CD1c-positive myeloid dendritic cell (primary cell): ENCODE measurements around the gene CNTN1.

Experiments used
- DNase-seq: peaks from one replicate; pipeline ENCODE4 v3.0.0-alpha.2; 2016; ENCODE audit errors: extremely low spot score

The CNTN1 gene

DNA sequence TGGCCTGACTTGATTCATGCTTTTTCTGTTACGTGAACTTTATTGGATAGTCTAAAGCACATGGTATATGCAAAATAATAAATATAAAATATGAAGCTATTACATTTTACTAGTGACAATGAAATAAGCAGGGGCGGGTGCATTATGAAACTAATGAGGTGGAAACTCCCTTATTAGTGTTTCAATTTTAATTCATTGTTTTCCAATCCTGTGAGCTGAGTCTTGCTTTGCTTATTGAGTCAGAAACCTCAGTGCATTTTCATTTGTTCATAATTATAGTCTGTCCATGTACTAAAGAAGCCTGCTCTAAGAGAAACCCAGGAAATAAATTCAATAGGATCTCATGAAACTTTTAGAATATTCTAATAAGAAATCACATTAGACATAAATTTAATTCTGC, 78.5 kb downstream of the CNTN1 start:
- DNase-seq: no peak

DNA sequence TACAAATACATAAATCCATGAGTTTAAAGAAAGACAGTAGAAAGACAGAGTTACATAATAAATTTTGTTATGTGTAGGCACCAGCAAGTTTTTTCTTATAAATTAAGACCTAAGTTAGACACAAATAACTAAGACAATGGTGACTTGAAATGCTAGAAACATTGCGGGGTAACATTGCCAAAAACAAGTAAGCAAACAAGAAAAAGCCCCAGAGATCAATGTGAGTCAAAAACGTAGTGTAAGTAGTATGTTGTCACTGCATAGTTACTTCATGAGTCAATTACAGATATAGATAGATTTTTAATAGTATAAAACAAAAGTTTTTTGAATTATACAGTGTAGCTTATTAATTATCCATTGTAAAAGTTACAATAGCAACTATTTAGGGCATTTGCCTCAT, 83.4 kb downstream of the CNTN1 start:
- no peak for DNase-seq

DNA sequence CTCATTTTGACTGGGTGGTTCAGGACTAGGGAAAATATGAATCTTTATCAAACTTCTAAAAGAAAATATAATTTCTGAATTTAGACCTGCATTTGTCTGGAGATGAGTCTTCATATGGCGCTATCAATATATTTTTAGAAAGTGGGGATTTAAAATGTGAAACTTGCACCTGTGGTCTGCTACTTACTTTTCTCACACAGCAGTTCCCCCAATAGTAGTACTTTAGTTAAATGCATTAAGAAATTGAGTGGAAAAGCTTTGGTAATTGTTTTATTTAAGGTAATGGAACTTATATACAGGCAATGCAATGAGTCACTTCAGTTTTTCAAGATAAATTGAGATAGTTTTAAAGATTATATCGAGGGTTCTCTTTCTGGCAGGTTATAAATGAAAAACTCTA, 91.9 kb downstream of the CNTN1 start:
- no peak for DNase-seq

DNA sequence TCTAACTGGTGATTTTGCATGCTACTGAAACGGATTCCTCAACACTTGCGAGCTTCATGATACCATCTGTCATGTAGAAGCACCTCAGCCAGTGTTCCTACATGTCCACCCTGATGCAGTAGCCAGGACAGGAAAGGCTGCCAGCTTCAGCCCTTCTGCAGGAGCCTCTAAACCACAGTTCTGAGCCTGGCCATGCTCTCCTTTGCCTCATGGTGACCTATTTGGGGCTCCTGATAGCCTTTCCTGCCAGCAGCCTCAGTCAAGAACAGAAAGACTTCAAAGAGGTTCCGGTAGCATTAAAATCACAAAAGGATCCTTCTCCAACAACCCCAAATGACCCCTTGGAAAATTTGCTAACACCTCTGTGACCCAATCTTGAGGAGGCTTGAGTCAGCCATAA, 96.0 kb downstream of the CNTN1 start:
- DNase-seq: no peak

DNA sequence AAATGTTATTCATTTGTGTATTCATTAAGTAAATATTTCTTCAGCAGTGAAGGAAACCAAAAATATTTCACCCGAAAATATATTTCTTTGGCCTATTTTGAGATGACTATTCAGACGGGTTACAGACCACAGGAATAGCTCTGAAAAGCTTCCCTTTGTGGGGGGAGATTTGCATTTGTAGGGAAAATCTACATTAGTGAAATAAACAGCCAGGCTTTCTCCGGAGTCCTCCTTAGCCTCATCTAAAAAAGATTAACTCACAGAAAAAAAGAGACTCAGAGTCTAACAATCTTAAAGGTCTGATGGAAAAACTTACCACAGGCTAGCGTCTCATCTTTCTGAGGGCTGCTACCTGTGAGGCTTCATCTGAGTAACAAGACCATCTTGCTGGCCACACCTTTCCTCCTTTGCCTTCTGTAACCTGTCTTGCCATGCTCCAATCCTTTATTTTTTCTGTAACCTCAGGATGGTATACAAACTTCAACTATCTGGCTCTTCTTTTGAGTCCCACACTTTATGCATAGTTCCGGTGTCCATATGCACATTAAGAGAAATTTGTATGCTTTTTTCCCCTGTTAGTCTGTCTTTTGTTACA, 100.7 kb downstream of the CNTN1 start:
- DNase-seq: no peak

DNA sequence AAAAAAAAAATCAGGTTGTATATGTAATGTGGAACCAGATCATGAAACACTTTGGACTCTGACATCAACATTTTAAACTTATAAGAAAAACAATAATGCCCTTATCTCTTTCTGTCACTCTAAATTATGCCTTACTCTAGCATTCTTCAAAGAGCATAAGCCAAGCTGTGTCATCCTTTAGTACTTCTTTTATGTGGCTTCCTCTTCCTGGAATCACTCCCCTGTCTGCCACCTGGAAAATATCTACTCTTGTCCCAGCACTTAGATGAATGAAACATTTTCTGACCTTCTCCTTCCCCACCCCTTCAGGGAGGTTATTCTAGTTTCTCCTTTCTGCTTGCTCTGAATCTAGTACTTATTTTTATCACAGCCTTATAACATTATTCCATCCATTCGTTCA, 101.2 kb downstream of the CNTN1 start:
- no peak for DNase-seq

DNA sequence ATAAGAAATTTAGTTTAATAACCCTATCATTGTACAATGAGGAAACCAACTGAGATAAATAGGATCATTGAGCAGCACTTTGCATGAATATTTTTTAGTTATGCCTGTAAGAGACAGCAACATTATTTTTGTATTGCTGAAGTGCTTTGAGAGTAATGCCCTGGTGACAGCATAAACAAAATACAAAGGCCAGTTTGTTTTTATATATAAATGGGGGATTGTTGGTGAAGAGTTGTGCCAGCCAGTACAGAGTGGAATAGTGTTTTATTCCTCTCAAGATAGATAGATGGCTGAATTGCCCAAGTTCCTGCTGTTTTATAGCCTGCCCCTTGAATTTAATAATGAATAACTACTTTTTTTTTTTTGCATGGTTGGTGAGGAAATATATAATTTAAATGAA, 101.8 kb downstream of the CNTN1 start:
- DNase-seq: no peak

DNA sequence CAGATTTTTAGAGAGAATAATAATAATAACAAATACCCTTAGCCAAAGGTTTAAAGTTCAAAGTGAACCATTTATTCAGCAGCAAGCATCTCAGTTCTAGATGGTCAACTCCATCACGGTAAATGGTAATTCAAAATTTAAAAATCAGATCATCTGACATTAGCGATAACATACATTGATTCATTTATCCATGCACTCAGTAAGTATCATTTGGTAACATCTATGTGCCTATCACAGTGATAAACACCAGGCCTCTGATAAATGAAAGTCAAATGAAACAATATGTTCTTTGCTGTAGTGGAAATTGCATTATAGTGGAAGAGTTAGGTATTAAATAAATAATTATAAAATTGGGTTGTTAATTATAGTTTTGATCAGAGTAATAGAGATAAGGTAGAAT, 108.8 kb downstream of the CNTN1 start:
- no peak for DNase-seq

DNA sequence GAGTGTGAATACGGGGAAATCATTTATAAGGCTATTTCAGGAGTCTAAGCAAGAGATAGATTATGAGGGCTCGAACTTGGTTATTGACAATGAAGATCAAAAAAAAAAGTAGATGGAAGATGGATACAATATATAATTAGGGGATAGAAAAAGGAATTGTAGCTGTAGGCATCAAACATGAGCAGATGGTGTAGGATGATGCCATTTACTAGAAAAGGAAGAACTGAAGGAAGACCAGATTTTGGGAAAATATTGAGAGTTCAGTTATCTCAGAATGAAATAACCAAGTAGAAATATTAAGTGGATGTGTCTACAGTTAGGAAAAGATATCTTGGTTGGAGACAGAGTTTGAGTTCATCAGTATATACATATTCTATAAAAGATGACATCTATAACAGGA, 109.6 kb downstream of the CNTN1 start:
- DNase-seq: no peak

DNA sequence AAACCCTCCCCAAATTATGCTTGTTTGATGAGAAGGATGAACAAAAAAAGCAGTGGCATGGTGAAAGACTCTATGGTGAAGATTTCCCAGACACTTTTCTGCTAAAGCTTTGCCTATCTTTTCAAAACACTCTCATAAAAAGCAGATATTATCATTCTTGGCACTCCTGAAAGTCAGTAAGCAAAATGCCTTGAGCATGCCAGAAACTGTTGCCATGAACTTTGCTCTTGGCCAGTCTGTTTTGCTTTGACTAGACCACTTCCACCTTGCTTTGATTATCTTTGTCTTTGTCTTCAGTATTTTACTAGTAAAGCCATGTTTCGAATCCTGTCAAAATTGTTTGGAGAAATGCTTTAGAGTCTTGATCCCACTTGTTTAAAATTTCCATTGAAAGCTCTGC, 110.4 kb downstream of the CNTN1 start:
- DNase-seq: no peak

DNA sequence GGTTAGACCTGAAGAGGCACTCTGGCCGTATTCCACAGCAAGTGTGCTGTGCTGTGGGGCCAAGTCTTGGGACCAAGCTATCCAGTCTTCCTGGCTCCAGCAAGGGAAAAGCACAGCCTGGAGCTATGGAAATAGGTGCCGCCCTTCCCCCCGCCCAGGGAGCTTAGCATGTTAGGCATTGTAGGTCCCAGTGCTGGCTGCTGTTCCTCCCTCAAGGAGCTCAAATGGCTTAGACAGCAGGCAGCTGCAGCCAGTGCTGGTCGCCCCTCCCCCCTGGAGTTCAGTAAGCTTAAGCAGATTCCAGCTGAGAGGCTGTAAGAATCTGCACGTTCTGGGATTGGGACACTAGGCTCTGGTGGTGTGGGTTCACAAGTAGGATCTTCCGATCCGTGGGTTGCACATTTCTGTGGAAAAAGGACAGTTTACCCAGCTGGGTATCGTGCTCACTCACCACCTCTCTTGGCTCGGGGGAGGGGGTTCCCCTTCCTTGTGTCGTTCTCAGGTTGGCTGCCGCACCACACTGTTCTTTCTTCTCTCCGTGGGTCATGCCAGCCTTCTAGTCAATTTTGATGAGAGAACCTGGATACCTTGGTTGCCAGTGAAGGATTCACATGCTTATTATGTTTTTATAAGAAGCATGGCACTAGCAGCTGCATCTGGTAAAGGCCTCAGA, 127.3 kb downstream of the CNTN1 start:
- no peak for DNase-seq

DNA sequence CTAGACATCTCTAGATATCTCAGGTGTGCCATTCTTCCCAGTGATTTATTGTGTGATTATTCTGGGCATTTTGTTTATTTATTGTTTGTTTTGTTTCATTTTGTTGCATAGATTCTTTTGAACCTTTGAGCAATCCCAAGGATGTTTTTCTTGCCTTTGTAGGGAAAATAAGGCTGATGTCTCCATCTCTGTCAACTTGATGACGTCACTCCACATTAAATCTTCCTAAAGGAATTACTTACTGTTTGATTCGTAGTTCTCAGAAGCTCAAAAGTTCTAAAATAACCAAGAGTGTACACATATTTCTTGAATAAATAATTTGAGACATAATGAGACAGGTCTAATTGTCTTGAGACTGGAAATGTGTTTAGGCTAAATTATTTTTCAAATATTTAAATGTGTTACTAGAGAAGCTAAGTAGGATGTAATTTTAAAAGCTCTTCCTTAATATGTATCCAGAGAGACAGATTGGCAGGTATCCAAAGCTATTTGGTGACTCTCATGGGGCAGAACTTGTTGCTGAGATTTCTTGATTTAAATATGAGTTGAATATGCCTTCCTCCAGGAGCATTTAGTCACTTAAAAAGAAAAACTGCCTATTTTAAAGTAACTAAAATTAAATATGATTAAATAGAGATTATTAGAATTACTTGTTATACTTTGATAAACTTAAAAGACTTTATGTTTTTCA, 128.7 kb downstream of the CNTN1 start:
- no peak for DNase-seq

DNA sequence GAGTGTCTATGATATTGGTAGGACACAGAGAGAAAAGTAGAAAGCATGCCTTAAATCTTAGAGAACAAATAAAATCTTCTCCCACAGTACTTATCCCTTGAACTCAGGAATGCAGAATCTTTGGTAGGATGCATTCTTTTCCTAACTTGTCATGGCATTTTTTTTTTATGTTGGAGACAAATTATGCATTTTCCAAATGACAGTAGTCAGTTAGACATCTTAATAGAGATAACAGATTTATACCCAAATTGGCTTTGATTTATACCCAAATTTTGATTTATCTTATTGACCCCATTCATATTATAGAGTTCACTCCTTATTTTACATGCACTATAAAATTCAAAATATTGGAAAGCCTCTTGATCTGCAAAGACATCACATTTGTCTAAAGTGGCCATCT, 132.9 kb downstream of the CNTN1 start:
- no peak for DNase-seq

DNA sequence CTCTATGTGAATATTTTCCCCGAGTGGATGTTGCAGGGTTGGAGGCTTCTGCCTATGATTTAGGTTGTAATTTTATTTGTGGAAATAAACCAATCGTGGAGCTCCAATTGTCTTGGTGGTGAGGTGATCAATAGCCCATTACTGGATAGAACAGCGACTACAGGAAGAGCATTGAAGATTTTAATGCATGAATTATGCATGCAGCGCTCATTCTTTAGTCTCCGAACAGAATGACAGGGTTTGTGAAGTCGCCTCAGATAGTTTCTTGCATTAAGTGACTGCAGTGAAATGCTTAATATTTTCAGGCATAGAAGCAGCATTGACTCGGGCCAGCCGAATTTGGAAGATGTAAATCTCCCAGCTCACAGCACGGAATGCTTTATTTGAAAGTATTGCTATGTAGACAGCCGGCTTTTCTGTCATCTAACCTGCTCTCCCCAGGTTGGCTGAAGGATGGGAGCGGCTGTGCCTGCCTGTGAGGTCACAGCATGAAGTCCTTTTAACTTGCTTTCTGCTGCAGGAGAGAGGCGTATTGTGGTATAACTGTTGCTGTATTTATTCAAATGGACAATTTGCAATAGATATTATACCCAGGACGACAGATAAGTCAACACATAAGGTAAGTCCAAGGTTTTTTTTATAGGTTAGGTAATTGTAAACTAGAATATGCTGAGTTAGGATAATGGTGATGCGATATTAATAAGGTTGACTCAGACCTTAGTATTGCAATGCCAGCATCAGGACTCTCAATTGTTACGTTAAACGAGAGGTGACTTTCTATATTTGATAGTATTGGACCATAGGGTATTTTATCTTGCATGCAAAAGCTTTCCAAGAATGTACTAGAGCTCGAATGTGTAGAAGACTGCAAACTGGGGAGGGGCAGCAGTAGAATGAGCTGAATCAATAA, 135.7 kb downstream of the CNTN1 start:
- DNase-seq: no peak

DNA sequence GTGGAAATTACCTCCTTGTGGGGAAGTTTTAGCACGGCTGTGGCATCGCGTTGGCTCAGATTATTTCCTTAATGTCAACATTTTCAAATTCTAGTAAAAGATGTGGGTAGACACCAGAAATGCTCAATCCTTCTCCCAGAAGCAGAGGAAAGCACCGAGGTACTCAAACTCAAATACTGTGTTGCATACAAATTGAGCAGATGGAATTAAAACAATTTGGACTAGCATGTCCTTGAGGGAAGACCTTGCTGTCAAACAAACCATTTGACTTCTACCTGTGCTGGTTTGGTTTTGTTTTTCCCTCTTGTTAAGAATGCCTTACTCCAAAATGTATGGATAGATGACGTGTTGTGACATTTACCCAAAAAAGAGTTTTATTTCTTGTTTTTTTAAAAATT, 136.4 kb downstream of the CNTN1 start:
- no peak for DNase-seq

DNA sequence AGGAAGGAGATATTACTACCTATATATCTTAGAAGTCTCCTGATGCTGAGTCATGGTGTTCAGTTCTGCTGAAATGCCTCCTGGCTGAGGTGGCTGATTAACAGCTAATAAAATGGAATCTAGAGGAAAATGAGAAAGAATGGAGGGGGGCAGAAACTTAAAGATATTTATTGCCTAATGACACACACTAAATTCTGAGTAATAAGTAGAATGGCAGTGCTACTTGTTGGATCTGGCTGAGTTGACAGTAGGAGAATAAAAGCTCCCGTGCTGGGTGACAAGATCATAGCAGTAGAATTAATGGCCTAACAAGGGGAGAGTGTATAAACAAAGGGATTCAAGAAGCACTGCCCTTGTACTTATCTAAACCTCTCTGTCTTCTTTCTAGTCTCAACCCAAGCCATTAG, 137.5 kb downstream of the CNTN1 start:
- no peak for DNase-seq

DNA sequence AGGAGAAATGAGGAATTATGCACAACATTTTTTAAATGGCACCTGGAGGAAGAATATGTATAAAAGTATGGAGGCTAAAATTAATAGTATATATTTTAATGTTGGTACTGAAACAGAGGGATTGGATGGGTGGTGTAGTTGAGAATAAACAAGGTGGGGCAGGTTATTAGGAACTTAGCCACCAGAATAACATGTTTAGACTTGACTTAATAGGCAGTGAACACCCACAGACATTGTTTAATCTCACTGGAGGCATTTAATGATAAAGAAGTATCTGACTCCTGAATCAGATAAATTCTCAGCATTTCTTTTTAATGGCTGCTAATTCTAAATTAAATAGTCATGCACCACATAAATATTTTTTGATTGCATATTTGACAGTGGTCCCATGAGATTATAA, 139.7 kb downstream of the CNTN1 start:
- DNase-seq: no peak

DNA sequence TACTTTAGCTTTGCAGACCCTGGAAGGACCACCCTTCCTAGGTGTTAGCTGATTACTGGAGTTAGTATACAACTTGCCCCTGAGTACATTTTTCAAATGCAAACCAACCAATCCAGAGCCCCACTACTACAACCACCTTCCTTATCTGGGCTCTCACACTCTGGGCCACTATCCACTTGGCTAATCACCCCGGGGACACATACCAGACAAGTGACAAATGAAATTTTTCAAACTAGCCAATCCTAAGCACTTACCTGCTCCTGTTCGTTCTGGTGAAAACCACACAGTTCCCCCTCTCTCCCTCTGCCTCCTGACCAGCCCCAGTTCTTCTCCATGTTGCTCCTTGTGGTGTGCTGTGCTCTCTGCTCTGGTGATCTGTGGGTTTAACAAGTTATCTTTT, 140.4 kb downstream of the CNTN1 start:
- DNase-seq: no peak

DNA sequence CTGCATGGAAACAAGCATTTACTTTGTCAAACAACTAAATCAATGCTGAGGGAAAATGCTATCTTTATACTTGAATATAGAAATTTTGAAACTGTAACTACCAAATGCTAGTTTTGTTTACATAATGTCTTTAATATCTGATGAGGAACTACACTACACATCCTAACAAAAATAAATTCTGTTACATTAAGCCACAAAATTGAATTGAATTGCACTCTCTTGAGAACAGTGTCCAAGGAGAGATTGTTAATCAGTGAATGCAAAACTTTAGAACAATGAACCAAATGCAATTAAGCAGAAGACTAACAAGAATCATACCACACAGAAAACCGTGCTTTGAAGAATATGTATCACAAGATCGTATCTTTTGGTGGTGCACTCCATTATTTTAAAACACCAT, 141.6 kb downstream of the CNTN1 start:
- no peak for DNase-seq

DNA sequence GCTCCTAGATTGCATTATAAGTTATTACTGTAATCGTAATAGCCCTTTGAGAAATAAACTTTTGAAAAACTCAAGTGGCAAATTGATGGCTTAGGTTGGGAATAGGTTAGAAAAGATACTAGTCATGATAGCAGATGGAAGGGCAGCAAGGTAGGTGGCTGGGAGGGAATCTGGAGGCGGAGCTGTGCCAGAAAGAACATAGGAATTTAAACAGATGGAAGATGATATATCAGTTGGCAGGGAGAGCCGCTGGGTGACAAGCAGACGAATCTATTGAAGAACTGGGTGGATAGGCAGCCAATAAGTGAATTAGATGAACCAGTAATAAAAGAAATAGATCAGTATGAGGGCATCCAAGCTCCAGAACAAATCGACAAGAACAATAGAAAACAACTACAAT, 142.1 kb downstream of the CNTN1 start:
- no peak for DNase-seq

DNA sequence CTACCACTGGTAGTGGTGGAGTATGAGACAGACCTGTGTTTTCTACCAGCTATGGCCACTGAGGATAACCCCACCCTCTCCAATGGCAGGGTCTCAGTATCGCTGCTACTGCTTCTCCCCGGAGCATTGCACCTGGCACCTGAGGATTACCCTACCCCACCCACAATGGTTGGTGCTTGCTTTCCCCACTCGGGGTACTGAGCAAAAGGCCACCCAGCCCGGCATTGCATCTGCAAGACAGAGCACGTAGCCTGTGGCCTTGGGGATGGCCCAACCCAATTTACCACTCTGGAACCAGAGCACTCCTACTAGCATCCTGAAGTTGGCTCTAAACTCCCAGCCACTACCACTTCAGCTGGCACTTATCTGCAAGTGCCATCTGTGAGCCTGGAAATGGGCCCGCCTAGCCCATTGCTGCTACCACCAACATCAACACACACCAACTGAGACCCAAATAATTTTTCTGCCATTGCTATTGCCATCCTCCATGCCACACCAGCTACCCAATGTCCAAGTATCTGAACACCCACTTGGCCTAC, 145.7 kb downstream of the CNTN1 start:
- DNase-seq: no peak

DNA sequence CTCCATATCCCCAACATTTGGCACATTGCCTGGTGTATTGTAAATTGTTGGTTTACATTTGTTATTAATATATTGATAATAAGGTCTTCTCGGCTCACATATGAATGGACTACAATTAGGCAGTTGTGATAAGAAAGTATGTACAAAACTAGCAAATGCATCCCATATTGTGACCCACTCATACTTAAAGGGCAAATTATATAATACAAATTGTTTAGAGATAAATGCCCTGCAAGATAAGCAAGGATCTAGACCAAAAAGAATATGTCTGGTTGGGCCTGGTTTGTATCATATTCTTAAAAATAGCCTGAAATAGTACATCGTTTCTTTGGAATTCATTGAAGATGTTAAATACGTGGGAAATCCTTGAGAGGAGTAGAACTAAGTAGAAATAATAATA, 151.3 kb downstream of the CNTN1 start:
- no peak for DNase-seq
